Measurements from ENCODE around the gene HSPA12B.

DNA sequence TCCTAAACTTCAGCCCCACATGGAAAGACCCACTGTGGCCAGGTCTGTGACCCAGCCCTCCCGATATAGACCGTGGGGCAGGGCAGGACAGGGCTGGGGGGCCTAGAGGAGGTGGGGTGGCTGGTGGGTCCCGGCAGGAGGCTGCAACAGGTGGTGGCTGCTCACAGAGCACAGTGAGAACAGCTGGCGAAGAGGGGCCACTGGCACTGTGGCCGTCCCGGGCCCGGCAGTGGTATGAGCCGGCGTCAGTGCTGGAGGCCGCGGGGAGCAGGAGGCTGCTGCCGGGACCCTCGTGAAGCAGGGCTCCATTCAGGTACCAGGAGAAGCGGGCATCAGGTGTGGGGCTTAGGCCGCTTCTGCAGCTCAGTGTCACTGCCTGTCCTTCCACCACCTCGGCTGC is 33.4 kb upstream of the HSPA12B start:
- no peak for TF ChIP-seq EP300 (IDR thresholded peaks at IDR 0.05)
- TF ChIP-seq, protein P1, sequence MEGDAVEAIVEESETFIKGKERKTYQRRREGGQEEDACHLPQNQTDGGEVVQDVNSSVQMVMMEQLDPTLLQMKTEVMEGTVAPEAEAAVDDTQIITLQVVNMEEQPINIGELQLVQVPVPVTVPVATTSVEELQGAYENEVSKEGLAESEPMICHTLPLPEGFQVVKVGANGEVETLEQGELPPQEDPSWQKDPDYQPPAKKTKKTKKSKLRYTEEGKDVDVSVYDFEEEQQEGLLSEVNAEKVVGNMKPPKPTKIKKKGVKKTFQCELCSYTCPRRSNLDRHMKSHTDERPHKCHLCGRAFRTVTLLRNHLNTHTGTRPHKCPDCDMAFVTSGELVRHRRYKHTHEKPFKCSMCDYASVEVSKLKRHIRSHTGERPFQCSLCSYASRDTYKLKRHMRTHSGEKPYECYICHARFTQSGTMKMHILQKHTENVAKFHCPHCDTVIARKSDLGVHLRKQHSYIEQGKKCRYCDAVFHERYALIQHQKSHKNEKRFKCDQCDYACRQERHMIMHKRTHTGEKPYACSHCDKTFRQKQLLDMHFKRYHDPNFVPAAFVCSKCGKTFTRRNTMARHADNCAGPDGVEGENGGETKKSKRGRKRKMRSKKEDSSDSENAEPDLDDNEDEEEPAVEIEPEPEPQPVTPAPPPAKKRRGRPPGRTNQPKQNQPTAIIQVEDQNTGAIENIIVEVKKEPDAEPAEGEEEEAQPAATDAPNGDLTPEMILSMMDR (IDR thresholded peaks at IDR 0.05) = no peak
